HT-29 (cell line): ENCODE results near the gene SLC1A5. TPM values are rescaled to one million over a fixed set of nuclear protein-coding genes. Genes with fewer than 3 reads are reported as not detected.
"Not testable (repeated sequence)": the region's sequence is repeated elsewhere in the genome, so short reads cannot be mapped to it uniquely, and the experiment has no call there.

Experiments
- DNase-seq: peaks from one replicate; pipeline ENCODE4 v3.0.0-alpha.2; 2015; ENCODE audit warnings: low spot score
- total RNA-seq: library from RNA; depleted of rRNA; stranded (reverse); fragments of >200 nt; shearing (Covaris generic); gene quantifications from 2 replicates; pipeline ENCODE4 v1.2.3, GENCODE V29; 2014

Gene SLC1A5
- total RNA-seq, 1 experiment from 2014 or later = 790 TPM

GRCh38 chr19:46772170-46773017 lies 16.0 kb downstream of the SLC1A5 start:
- DNase-seq = no peak

GRCh38 chr19:46768746-46769145 lies 19.6 kb downstream of the SLC1A5 start:
- DNase-seq = peak; percentile 59

GRCh38 chr19:46766569-46767317 lies 21.7 kb downstream of the SLC1A5 start:
- DNase-seq = peak; percentile 93

- peak; percentile 87 for DNase-seq
These were observed 23.5 kb downstream of the SLC1A5 start for GRCh38 chr19:46764817-46765291.

GRCh38 chr19:46762245-46762890 lies 26.0 kb downstream of the SLC1A5 start:
- DNase-seq = no peak

GRCh38 chr19:46761418-46761831 lies 27.0 kb downstream of the SLC1A5 start:
- no peak for DNase-seq

- DNase-seq = not testable (repeated sequence)
These were observed 27.5 kb downstream of the SLC1A5 start for GRCh38 chr19:46760897-46761296.

GRCh38 chr19:46760363-46760762 lies 28.0 kb downstream of the SLC1A5 start:
- no peak for DNase-seq

- DNase-seq = no peak
These were observed 28.5 kb downstream of the SLC1A5 start for GRCh38 chr19:46759817-46760333.

GRCh38 chr19:46759206-46759605 lies 29.2 kb downstream of the SLC1A5 start:
- DNase-seq = no peak

- DNase-seq = no peak
These were observed 31.9 kb downstream of the SLC1A5 start for GRCh38 chr19:46756544-46756888.

GRCh38 chr19:46755853-46756543 lies 32.4 kb downstream of the SLC1A5 start:
- DNase-seq = no peak

- no peak for DNase-seq
These were observed 33.1 kb downstream of the SLC1A5 start for GRCh38 chr19:46755077-46755852.

- peak; percentile 77 for DNase-seq
These were observed 34.8 kb downstream of the SLC1A5 start for GRCh38 chr19:46753420-46754155.

- peak; percentile 85 for DNase-seq
These were observed 39.9 kb downstream of the SLC1A5 start for GRCh38 chr19:46748325-46749109.

GRCh38 chr19:46746281-46747057 lies 41.9 kb downstream of the SLC1A5 start, which contains the start of gene STRN4:
TSS of gene STRN4 (minus strand) at chr19:46746450. CDS start at chr19:46746430, 20 bp downstream.
- peak; percentile 64 for DNase-seq

- no peak for DNase-seq
These were observed 42.7 kb downstream of the SLC1A5 start, which contains the start of gene FKRP for GRCh38 chr19:46745521-46746280. TSS of gene FKRP (plus strand) at chr19:46746057. CDS start at chr19:46755451, 9,394 bp downstream.
